GM21381 (cell line): Measurements from ENCODE around the gene TARDBP.
"Not testable (repeated sequence)": the region's sequence is repeated elsewhere in the genome, so short reads cannot be mapped to it uniquely, and the experiment has no call there.

Experiments
- ATAC-seq: cut with Tn5 transposase; IDR thresholded peaks from one replicate; pipeline ENCODE4 v1.9.1; 2021; ENCODE audit warnings: mild to moderate bottlenecking, moderate library complexity; ENCODE audit not compliant: unreplicated experiment

Gene TARDBP

DNA sequence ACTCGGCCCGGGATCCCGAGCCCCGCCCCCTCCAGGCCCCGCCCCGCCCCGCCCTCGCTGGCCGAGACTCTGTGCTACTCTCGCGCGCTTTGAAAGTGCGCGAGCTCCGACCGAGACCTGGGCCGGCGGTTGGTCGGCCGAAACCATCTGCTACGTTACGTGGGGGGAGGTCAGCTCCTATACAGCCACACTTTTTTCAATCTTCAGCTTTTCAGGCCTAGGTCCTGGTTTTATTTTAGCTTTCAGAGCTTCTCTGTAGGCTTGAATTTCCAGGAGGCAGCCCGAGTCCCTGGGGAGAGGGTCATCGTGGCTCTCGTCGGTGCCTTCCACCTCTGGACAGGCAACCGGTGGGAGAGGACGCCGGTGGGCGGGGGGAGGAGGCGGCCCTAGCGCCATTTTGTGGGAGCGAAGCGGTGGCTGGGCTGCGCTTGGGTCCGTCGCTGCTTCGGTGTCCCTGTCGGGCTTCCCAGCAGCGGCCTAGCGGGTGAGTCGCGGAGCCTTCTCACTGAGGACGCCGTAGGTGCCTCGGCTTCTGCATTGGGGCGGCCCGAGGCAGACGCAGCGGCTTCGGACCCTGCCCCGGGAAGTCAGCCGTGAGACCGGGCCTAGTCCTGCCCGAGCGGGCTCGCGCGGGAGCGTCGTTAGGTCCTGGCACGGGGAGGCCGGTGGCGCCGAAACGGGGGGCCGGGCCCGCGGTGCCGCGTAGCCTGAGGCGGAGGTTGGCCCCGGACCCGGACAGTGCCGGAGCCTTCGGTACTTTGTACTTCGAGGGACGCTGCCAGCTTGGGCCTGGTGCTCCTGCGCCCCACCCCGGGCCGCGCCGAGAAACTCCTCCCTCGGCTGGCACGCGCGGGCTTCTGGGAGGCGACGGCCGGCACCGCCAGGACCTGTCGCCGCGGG is at the start of gene TARDBP:
TARDBP (plus strand) TSS at position 395 of the 900 bp plus-strand sequence. CDS start 1,074 bp downstream, outside the sequence.
- ATAC-seq, result peak; percentile 87

- peak; percentile 45 for ATAC-seq
Measured at GRCh38 chr1:10965546-10966226, 46.8 kb upstream of the TARDBP start.

DNA sequence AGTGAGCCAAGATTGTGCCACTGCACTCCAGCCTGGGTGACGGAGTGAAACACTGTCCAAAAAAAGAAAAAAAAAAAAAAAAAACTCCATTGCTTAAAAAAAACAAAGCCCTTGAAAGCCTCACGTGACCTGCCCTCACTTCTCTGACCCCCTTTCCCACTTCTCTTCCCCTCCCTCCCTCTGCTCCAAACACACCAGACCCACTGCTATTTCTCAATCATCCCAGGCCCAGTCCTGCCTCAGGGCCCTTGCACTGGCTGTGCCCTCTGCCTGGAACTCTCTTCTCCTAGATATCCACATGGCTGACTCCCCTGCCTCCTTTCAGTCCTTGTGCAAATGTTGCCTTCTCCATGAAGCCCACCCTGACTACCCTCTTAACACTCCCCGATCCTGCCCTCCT is 45.4 kb upstream of the TARDBP start:
- ATAC-seq, result no peak

DNA sequence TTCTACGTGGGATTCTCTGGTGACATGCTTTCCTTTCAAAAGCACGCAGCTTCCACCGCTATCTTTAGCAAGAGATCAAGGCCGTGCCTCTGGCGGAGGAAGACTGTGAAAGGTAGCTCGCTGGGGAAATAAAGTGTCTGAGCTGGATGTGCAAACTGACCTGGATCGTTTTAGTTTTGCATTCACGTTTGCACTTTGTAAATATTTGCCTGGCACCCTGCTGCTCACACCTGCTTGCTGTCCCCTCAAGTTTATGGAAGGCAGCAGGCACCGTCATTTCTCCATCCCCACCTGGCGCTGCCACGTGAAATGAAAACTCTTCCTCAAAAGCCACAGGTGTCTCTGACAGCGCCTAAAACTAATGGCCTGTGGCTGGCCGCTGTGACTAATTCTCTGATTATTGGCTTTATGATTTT is 44.0 kb upstream of the TARDBP start:
- ATAC-seq, result no peak

DNA sequence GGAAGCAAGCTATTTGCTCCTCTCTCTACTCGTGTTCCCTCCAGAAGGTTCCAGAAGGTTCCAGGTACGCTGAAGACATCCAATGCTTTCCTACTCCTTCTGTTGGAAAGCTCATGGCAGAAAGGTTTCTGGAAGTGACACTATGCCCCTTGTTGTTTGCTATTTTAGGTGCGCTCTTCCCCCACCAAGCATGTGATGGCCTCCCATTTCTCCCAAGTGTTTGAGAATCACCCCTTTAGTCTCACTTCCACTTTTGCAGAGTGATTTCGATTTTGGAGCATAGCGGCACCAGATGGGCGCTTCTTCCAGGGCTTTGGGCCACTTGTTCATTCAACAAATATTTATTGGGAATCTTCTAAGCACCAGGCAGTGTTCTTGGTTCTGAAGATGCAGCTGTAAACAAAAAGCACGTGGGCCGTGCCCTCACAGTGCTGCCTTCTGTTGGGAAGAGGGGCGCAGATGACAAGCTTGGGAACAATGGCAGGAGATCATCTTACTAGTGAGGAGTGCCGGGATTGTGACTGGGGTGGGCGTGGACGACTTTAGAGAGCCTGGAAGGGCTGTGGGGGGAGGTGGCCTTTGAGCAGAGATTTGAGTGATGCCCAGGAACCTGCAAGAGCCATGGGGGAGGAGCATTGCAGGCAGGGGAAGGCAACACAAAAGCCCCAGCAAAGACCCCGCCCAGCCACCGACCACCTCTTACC is 43.0 kb upstream of the TARDBP start:
- no peak for ATAC-seq

- no peak for ATAC-seq
Measured at GRCh38 chr1:10969971-10970332, 42.5 kb upstream of the TARDBP start.

GRCh38 chr1:10973552-10973951 is 38.9 kb upstream of the TARDBP start:
- no peak for ATAC-seq

DNA sequence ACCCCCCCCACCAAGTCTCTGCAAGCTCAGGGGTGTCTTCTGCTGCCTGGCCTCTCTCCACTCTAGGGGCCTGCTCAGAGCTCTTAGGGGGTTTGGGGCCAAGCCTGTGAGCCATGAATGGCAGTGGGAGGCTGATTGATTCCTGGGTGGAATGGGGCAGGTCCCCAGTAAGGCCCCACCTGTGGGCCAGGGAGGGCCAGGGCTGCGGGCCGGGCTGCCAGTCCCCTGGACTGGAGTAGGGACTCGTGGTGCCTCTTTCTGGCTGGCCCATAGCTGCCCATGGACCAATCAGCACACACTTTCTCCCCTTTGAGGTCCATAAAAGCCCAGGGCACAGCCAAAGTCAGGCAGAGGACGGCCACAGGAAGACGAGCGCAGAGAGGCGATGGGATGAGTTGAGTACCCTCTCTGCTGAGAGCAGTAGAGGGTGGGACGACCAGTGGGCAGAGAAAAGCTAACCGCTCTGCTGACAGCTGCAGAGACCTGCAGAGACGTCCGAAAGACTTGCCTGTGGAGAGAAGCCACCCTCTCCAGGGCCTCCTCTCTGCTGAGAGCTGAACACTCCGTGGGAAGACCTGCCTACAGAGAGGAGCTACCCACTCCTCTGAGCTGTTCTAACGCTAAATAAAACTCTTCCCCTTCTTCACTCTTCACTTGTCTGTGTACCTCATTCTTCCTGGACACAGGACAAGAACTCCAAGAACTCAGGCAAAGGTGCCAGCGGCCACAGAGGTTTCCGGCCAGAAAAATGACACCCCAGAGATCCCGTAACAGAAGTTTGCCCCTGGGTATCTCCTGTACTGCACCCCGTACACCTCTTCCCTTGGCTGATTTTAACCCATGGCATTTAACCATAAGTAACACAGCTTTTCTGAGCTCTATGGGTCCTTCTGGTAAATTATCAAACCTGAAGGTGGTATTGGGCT is 38.2 kb upstream of the TARDBP start:
- ATAC-seq, result no peak

GRCh38 chr1:10975567-10976326 is 36.7 kb upstream of the TARDBP start:
- ATAC-seq, result no peak

DNA sequence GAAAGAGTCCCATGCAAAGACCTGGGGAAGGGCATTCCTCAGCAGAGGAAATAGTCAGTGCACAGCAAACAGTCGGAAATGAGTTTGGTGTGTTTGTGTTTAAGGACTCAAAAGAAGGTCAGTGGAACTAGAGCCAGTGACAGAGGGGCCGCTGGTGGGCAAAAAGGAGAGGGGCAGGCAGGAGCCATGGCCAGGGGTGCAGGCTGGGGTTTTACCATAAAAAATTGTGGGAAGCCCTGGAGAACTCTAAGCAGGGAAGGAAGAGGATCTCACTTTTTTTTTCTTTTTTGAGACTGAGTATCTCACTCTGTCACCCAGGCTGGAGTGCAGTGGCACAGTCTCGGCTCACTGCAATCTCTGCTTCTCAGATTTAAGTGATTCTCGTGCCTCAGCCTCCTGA is 33.7 kb upstream of the TARDBP start:
- no peak for ATAC-seq

DNA sequence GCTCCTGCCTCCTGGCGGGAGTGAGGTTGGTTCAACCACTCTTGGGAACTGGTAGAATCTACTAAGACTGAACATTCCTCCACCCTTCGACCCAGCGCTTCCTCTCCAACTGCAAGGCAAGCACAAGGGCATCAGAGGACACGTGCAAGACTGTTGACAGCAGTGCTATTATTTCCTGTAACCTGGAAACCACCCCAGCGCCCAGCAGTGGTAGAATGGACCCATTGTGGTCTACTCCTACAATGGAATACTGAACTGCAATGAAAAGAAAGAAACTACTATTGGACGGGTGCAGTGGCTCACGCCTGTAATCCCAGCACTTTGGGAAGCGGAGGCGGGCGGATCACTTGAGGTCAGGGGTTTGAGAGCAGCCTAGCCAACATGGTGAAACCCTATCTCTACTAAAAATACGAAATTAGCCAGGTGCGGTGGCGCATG is 33.0 kb upstream of the TARDBP start:
- no peak for ATAC-seq

DNA sequence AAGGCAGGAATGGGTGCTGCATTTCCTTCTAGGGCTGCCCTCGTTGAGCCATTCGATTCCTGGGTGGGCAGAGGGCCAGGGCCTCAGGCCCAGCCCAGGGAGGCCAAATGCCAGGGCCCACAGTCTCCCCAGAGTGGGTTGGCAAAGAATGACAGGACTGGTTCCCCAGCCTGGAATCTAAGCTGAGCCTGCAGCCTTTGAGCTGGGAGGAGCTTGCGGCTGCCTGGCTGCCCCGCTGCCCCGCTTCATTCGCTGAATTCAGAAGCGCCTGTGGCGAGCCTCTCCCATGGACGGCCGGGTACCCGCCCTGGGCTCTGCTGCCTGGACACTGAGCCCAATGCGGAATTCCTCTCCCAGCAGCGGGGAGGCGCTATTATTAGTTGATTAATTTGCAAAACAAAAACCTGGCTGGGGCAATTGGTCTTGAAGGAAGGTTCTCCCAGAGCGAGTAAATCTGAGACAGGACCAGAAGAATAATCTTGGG is 32.3 kb upstream of the TARDBP start:
- ATAC-seq, result no peak

- ATAC-seq, result no peak
Measured at GRCh38 chr1:10980841-10981727, 31.4 kb upstream of the TARDBP start.

DNA sequence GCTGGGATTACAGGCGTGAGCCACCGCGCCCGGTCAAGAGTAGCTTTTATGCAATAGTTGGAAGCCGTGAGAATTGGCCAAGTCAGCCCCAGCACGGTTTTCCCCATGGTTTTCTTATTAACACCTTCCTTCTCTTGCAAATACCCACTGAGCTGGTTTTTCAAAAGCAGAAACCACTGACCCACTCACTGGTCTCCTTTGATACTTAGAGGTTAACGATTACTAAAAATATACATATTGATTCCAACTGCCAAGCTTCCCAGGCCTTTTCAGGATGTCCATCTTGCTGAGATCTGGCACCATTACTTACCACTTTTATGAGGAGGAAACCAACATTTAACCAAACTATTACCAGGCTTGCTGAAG is 25.9 kb upstream of the TARDBP start:
- no peak for ATAC-seq

DNA sequence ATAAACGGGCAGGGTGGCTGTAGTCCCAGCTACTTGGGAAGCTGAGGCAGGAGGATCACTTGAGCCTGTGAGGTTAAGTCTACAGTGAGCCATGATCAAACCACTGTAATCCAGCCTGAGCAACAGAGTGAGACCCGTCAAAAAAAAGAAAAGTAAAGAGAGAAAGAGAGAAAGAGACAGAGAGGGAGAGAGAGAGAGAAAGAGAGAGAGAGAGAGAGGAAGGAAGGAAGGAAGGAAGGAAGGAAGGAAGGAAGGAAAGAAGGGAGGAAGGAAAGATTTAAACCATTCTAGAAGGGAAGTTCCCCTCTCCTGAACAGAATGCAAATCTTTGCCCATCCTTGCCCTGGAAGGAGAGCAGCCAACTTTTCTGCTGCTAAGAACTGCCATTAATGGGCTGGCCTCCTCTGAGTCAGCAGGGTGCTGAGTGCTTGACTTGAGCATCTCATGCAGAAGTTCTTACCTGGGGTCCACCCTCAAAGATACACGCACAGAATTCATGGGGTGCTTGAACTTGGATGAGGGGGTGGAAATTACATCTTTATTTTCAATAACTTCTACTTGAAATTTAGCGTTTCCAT is 24.5 kb upstream of the TARDBP start:
- no peak for ATAC-seq

DNA sequence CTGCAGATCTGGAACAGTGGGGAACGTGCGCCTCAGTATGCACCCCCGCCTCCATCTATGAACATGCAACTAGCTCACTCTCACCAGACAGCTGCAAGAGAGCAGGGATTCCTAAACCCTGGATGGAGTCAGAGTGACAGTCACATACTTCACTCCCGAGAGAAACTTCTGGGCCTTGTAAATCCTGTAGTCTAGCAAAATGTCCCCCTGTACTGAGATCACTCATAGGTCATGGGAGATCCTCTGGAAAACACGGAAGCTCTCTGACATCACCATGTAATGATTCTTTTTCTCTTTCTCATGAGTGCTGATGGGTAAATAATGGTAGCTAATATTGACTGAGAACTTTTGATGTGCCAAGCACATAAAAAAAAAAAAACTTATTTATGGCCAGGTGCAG is 23.4 kb upstream of the TARDBP start:
- no peak for ATAC-seq

DNA sequence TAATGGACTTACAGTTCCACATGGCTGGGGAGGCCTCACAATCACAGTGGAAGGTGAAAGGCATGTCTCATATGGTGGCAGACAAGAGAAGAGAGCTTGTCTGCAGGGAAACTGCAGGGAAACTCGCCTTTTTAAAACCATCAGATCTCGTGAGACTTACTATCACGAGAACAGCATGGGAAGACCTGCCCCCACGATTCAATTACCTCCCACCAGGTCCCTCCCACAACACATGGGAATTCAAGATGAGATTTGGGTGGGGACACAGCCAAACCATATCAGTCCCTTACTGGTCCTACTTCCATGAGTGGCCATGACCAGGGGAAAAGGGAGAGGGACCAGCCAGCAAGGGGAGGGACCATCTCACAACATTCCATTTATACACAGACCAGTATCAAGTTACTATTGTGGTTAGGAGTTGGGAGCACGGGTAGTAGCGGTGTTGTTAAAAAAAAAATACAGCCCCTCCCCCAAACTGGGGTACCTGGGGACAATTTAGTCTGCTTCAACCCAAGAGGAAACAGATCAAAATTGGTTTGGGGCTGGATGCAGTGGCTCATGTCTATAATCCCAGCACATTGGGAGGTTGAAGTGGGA is 22.4 kb upstream of the TARDBP start:
- ATAC-seq, result not testable (repeated sequence)

DNA sequence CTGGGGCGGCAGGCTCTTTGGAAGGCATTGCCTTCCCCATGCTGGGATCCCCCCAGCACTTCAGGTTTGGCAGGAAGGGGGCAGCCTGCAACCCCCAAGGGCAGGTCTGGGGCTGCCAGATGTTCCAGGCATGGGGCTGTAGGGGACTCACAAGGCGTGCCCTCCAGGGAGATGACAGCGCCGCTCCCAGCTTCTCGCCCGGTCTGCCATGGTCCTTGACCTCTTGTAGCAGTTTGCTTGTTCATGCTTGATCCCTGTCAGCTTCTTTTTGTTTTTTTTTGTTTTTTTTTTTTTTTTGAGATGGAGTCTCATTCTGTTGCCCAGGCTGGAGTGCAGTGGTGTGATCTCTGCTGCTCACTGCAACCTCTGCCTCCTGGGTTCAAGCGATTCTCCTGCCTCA is 21.6 kb upstream of the TARDBP start:
- no peak for ATAC-seq
